HG02885 (cell line): ENCODE results near the gene CEPT1.
"Not testable (repeated sequence)": the region's sequence is repeated elsewhere in the genome, so short reads cannot be mapped to it uniquely, and the experiment has no call there.

ENCODE experiments used
- ATAC-seq: cut with Tn5 transposase; IDR thresholded peaks from one replicate; pipeline ENCODE4 v1.9.1; 2021; ENCODE audit warnings: mild to moderate bottlenecking; ENCODE audit not compliant: unreplicated experiment, poor library complexity

CEPT1 gene

GRCh38 chr1:111205714-111206050, 65.7 kb downstream of the CEPT1 start:
- ATAC-seq, result no peak

GRCh38 chr1:111208921-111209320, 68.9 kb downstream of the CEPT1 start:
- ATAC-seq, result no peak

- ATAC-seq, result no peak
Observed at GRCh38 chr1:111209622-111210021, 69.6 kb downstream of the CEPT1 start.

GRCh38 chr1:111211921-111212320, 71.9 kb downstream of the CEPT1 start:
- no peak for ATAC-seq

- no peak for ATAC-seq
Observed at GRCh38 chr1:111212634-111213335, 72.8 kb downstream of the CEPT1 start.

- no peak for ATAC-seq
Observed at GRCh38 chr1:111213412-111213811, 73.4 kb downstream of the CEPT1 start.

- no peak for ATAC-seq
Observed at GRCh38 chr1:111214074-111214801, 74.2 kb downstream of the CEPT1 start.

- no peak for ATAC-seq
Observed at GRCh38 chr1:111214884-111215283, 74.9 kb downstream of the CEPT1 start.

- ATAC-seq, result not testable (repeated sequence)
Observed at GRCh38 chr1:111215285-111215684, 75.3 kb downstream of the CEPT1 start.

- no peak for ATAC-seq
Observed at GRCh38 chr1:111216751-111217150, 76.7 kb downstream of the CEPT1 start.

- ATAC-seq, result no peak
Observed at GRCh38 chr1:111217183-111217910, 77.3 kb downstream of the CEPT1 start.

GRCh38 chr1:111218701-111219556, 78.9 kb downstream of the CEPT1 start:
- ATAC-seq, result no peak

GRCh38 chr1:111219557-111220286, 79.7 kb downstream of the CEPT1 start:
- ATAC-seq, result peak; percentile 38

- ATAC-seq, result no peak
Observed at GRCh38 chr1:111220302-111220890, 80.4 kb downstream of the CEPT1 start.

GRCh38 chr1:111221276-111221632, 81.2 kb downstream of the CEPT1 start:
- ATAC-seq, result no peak

GRCh38 chr1:111221633-111222291, 81.7 kb downstream of the CEPT1 start:
- peak; percentile 66 for ATAC-seq

GRCh38 chr1:111222308-111223125, 82.5 kb downstream of the CEPT1 start:
- peak; percentile 32 for ATAC-seq

- no peak for ATAC-seq
Observed at GRCh38 chr1:111223126-111223685, 83.2 kb downstream of the CEPT1 start.
